Activated naive CD8-positive, alpha-beta T cell treated with anti-CD3 and anti-CD28 coated beads, Interleukin-2, amount 10 ng/mL, durations not matched to agents 7 days and 5 days (primary cell): Measurements from ENCODE around the gene GNA12. TPM values are rescaled to one million over a fixed set of nuclear protein-coding genes. Genes with fewer than 3 reads are reported as not detected.
"Not testable (repeated sequence)": the region's sequence is repeated elsewhere in the genome, so short reads cannot be mapped to it uniquely, and the experiment has no call there.

ENCODE experiments used
- ATAC-seq: fragments of 150-1000 bp; cut with Tn5 transposase; one replicate; pipeline ENCODE4 v1.10.0; 2021; ENCODE audit warnings: low read depth, moderate library complexity
- POLR2A ChIA-PET: fragments of 350-600 bp; sonication (Branson Sonifier 250); formaldehyde crosslinking; loops from one replicate; lab custom pipeline; 2021; ENCODE audit warnings: antibody characterized with exemption; lab: Charles Lee
- DNase-seq: peaks from one replicate; pipeline ENCODE4 v3.0.0; 2021
- H3K27ac Mint-ChIP-seq: one replicate; pipeline ENCODE4 v1.8.0; 2022; ENCODE audit warnings: mild to moderate bottlenecking, mixed read lengths
- H3K27me3 Mint-ChIP-seq: one replicate; pipeline ENCODE4 v1.8.0; 2022; ENCODE audit warnings: mild to moderate bottlenecking, moderate library complexity, mixed read lengths
- H3K36me3 Mint-ChIP-seq: one replicate; pipeline ENCODE4 v1.8.0; 2021; ENCODE audit warnings: mild to moderate bottlenecking, mixed read lengths
- H3K4me1 Mint-ChIP-seq: one replicate; pipeline ENCODE4 v1.8.0; 2021; ENCODE audit warnings: mixed read lengths
- H3K4me3 Mint-ChIP-seq: one replicate; pipeline ENCODE4 v1.8.0; 2022; ENCODE audit warnings: mild to moderate bottlenecking, moderate library complexity, mixed read lengths
- H3K9me3 Mint-ChIP-seq: one replicate; pipeline ENCODE4 v1.8.0; 2021; ENCODE audit warnings: mixed read lengths
- total RNA-seq, 2 experiments: library from RNA; stranded (reverse); gene quantifications; one replicate each; pipeline ENCODE4 v1.2.3, GENCODE V29; 2021

Gene GNA12
- total RNA-seq, 2 experiments from 2014 or later: 14.5 to 17.4 TPM

- H3K27me3 Mint-ChIP-seq, H3K36me3 Mint-ChIP-seq, H3K9me3 Mint-ChIP-seq, H3K4me3 Mint-ChIP-seq, POLR2A ChIA-PET, H3K27ac Mint-ChIP-seq, H3K4me1 Mint-ChIP-seq, ATAC-seq, DNase-seq: not testable (repeated sequence)
These were observed 116.9 kb downstream of the GNA12 start for GRCh38 chr7:2727206-2727605.

- Mint-ChIP-seq H3K27ac (no peak overlapping the region), H3K4me3 (no peak overlapping the region), H3K9me3 (no peaks in the 10 kb centered on the region), H3K27me3 (peaks cover 2% of the 10 kb centered on the region), H3K36me3 (peaks cover 2% of the 10 kb centered on the region), H3K4me1 (no peaks in the 10 kb centered on the region)
- POLR2A ChIA-PET: no interaction called here
- DNase-seq (peak; percentile 20), ATAC-seq (no peak)
These were observed 117.6 kb downstream of the GNA12 start for GRCh38 chr7:2726316-2727018.

GRCh38 chr7:2725178-2726105 is 118.7 kb downstream of the GNA12 start:
- ATAC-seq (no peak), DNase-seq (peak; percentile 24)
- H3K27me3 Mint-ChIP-seq: peaks cover 2% of the 10 kb centered on the region
- peaks cover 4% of the 10 kb centered on the region for H3K4me1 Mint-ChIP-seq
- H3K4me3 Mint-ChIP-seq: no peak overlapping the region
- H3K9me3 Mint-ChIP-seq: no peaks in the 10 kb centered on the region
- H3K27ac Mint-ChIP-seq: no peak overlapping the region
- POLR2A ChIA-PET: interaction anchor here (0.6 kb wide), 1 partner anchor 32 kb away, joined by 4 read pairs; no protein-coding TSS in a partner anchor
- H3K36me3 Mint-ChIP-seq: peaks cover 2% of the 10 kb centered on the region

GRCh38 chr7:2724453-2725177 is 119.5 kb downstream of the GNA12 start:
- POLR2A ChIA-PET: interaction anchor here (0.6 kb wide), 1 partner anchor 33 kb away, joined by 4 read pairs; no protein-coding TSS in a partner anchor
- DNase-seq (peak; percentile 25), ATAC-seq (no peak)

GRCh38 chr7:2724036-2724435 is 120.1 kb downstream of the GNA12 start:
- ATAC-seq: not testable (repeated sequence)

More at GRCh38 chr7:2724453-2725177, 119.5 kb downstream of the GNA12 start:
- Mint-ChIP-seq H3K4me3 (no peak overlapping the region), H3K27me3 (peaks cover 5% of the 10 kb centered on the region), H3K4me1 (peaks cover 6% of the 10 kb centered on the region), H3K27ac (no peak overlapping the region), H3K36me3 (no peaks in the 10 kb centered on the region), H3K9me3 (no peaks in the 10 kb centered on the region)

GRCh38 chr7:2723138-2723850 is 120.8 kb downstream of the GNA12 start:
- Mint-ChIP-seq H3K4me1 (peaks cover 13% of the 10 kb centered on the region), H3K27ac (no peak overlapping the region), H3K27me3 (peaks cover 9% of the 10 kb centered on the region), H3K4me3 (no peak overlapping the region), H3K9me3 (no peaks in the 10 kb centered on the region), H3K36me3 (no peaks in the 10 kb centered on the region)
- ATAC-seq (no peak), DNase-seq (peak; percentile 18)
- POLR2A ChIA-PET: interaction anchor here (0.5 to 0.6 kb wide), 2 partner anchors 124 to 130 kb away, joined by 3 to 4 read pairs; no protein-coding TSS in a partner anchor

More at GRCh38 chr7:2724036-2724435, 120.1 kb downstream of the GNA12 start:
- not testable (repeated sequence) for H3K4me3 Mint-ChIP-seq, H3K27ac Mint-ChIP-seq, H3K4me1 Mint-ChIP-seq, H3K27me3 Mint-ChIP-seq, H3K9me3 Mint-ChIP-seq, H3K36me3 Mint-ChIP-seq
- POLR2A ChIA-PET: interaction anchor here (0.6 kb wide), 1 partner anchor 129 kb away, joined by 4 read pairs; no protein-coding TSS in a partner anchor
- DNase-seq: peak; percentile 7

GRCh38 chr7:2722591-2722990 is 121.5 kb downstream of the GNA12 start:
- no peaks in the 10 kb centered on the region for H3K36me3 Mint-ChIP-seq
- peaks cover 10% of the 10 kb centered on the region for H3K27me3 Mint-ChIP-seq
- no peak overlapping the region for H3K27ac Mint-ChIP-seq
- POLR2A ChIA-PET: interaction anchor here (0.6 kb wide), 1 partner anchor 18 kb away, joined by 5 read pairs; no protein-coding TSS in a partner anchor
- H3K4me3 Mint-ChIP-seq: no peak overlapping the region
- ATAC-seq (no peak), DNase-seq (peak; percentile 10)
- H3K4me1 Mint-ChIP-seq: peaks cover 14% of the 10 kb centered on the region
- no peaks in the 10 kb centered on the region for H3K9me3 Mint-ChIP-seq

GRCh38 chr7:2721842-2722241 is 122.3 kb downstream of the GNA12 start:
- peak; percentile 7 for DNase-seq
- H3K36me3 Mint-ChIP-seq: no peaks in the 10 kb centered on the region
- ATAC-seq: no peak
- no peak overlapping the region for H3K27ac Mint-ChIP-seq
- POLR2A ChIA-PET: interaction anchor here (0.6 kb wide), 1 partner anchor 17 kb away, joined by 5 read pairs; no protein-coding TSS in a partner anchor
- H3K4me1 Mint-ChIP-seq: peaks cover 16% of the 10 kb centered on the region
- H3K4me3 Mint-ChIP-seq: no peak overlapping the region
- H3K9me3 Mint-ChIP-seq: no peaks in the 10 kb centered on the region
- peaks cover 14% of the 10 kb centered on the region for H3K27me3 Mint-ChIP-seq

- Mint-ChIP-seq H3K4me3 (no peak overlapping the region), H3K4me1 (peaks cover 31% of the 10 kb centered on the region), H3K36me3 (no peaks in the 10 kb centered on the region), H3K27me3 (peaks cover 21% of the 10 kb centered on the region), H3K9me3 (no peaks in the 10 kb centered on the region), H3K27ac (no peak overlapping the region)
- no peak for ATAC-seq
- no peak for DNase-seq
- POLR2A ChIA-PET: interaction anchor here (0.7 kb wide), 1 partner anchor 21 kb away, joined by 3 read pairs; no protein-coding TSS in a partner anchor
These were observed 124.1 kb downstream of the GNA12 start for GRCh38 chr7:2720024-2720423.

- POLR2A ChIA-PET: interaction anchor here (0.7 to 1.4 kb wide), 2 partner anchors 9 to 48 kb away, joined by 5 to 6 read pairs; no protein-coding TSS in a partner anchor
- Mint-ChIP-seq H3K27ac (no peak overlapping the region), H3K36me3 (no peaks in the 10 kb centered on the region), H3K4me3 (no peak overlapping the region), H3K27me3 (peaks cover 31% of the 10 kb centered on the region), H3K9me3 (no peaks in the 10 kb centered on the region), H3K4me1 (peaks cover 40% of the 10 kb centered on the region)
- ATAC-seq (peak; percentile 58), DNase-seq (peak; percentile 78)
These were observed 125.1 kb downstream of the GNA12 start for GRCh38 chr7:2719007-2719406.

GRCh38 chr7:2718296-2718965 is 125.7 kb downstream of the GNA12 start:
- H3K9me3 Mint-ChIP-seq: no peaks in the 10 kb centered on the region
- no peak overlapping the region for H3K4me3 Mint-ChIP-seq
- POLR2A ChIA-PET: interaction anchor here (1.4 kb wide), 1 partner anchor 47 kb away, joined by 6 read pairs; no protein-coding TSS in a partner anchor
- peaks cover 1% of the 10 kb centered on the region for H3K36me3 Mint-ChIP-seq
- H3K27ac Mint-ChIP-seq: no peak overlapping the region
- peaks cover 37% of the 10 kb centered on the region for H3K27me3 Mint-ChIP-seq
- ATAC-seq (no peak), DNase-seq (no peak)
- H3K4me1 Mint-ChIP-seq: peaks cover 44% of the 10 kb centered on the region
